CD8-positive, alpha-beta memory T cell (primary cell): ENCODE results near the gene KIF16B. TPM values are rescaled to one million over a fixed set of nuclear protein-coding genes. Genes with fewer than 3 reads are reported as not detected.

Experiments
- CTCF ChIA-PET: fragments of 350-600 bp; sonication (Branson Sonifier 250); formaldehyde crosslinking; loops from one replicate; lab custom pipeline; 2021; ENCODE audit warnings: antibody characterized with exemption; lab: Charles Lee
- POLR2A ChIA-PET: fragments of 350-600 bp; sonication (Branson Sonifier 250); formaldehyde crosslinking; loops from one replicate; lab custom pipeline; 2021; ENCODE audit warnings: antibody characterized with exemption; lab: Charles Lee
- DNase-seq, 5 donors: peaks; one replicate each; pipeline versions ENCODE4 v3.0.0 to v3.0.0-alpha.2; 2020 to 2022; ENCODE audit warnings: mixed read lengths in 1 of 5
- H3K27ac ChIP-seq: one replicate; pipeline ENCODE4 v1.7.0; 2013; ENCODE audit warnings: low read depth, mild to moderate bottlenecking, low read length, moderate library complexity
- H3K27me3 ChIP-seq: 2 replicates; pipeline ENCODE4 v1.7.0; 2013; ENCODE audit warnings: low read length, mild to moderate bottlenecking; ENCODE audit not compliant: insufficient read depth, poor library complexity, severe bottlenecking
- H3K36me3 ChIP-seq: 2 replicates; pipeline ENCODE4 v1.7.0; 2013; ENCODE audit warnings: mild to moderate bottlenecking, low read length, moderate library complexity; ENCODE audit not compliant: insufficient read depth
- H3K4me1 ChIP-seq: 2 replicates; pipeline ENCODE4 v1.7.0; 2013; ENCODE audit warnings: mild to moderate bottlenecking, low read length, moderate library complexity; ENCODE audit not compliant: insufficient read depth
- H3K4me3 ChIP-seq: 2 replicates; pipeline ENCODE4 v1.7.0; 2013; ENCODE audit warnings: mild to moderate bottlenecking, low read length
- H3K9me3 ChIP-seq: 2 replicates; pipeline ENCODE4 v1.7.0; 2013; ENCODE audit warnings: mild to moderate bottlenecking, low read length
- H3K27ac Mint-ChIP-seq, 8 donors: one replicate each; pipeline ENCODE4 v1.8.0; 2020 to 2021; ENCODE audit warnings: mixed read lengths in 8 of 8, mild to moderate bottlenecking in 6 of 8, inconsistent platforms in 3 of 8, moderate library complexity in 3 of 8
- H3K27me3 Mint-ChIP-seq, 2 donors: one replicate each; pipeline ENCODE4 v1.8.0; 2020 to 2021; ENCODE audit warnings: mixed read lengths in 2 of 2, mild to moderate bottlenecking in 1 of 2, moderate library complexity in 1 of 2
- H3K36me3 Mint-ChIP-seq, 3 donors: one replicate each; pipeline ENCODE4 v1.8.0; 2020 to 2021; ENCODE audit warnings: mixed read lengths in 3 of 3, inconsistent platforms in 1 of 3, mild to moderate bottlenecking in 1 of 3
- H3K4me1 Mint-ChIP-seq, 3 donors: one replicate each; pipeline ENCODE4 v1.8.0; 2020 to 2021; ENCODE audit warnings: mixed read lengths in 3 of 3, inconsistent platforms in 1 of 3, mild to moderate bottlenecking in 1 of 3
- H3K4me3 Mint-ChIP-seq, 7 donors: one replicate each; pipeline ENCODE4 v1.8.0; 2020 to 2021; ENCODE audit warnings: mixed read lengths in 7 of 7, mild to moderate bottlenecking in 6 of 7, moderate library complexity in 4 of 7, inconsistent platforms in 2 of 7
- H3K9me3 Mint-ChIP-seq, 5 donors: one replicate each; pipeline ENCODE4 v1.8.0; 2020 to 2022; ENCODE audit warnings: mixed read lengths in 5 of 5, mild to moderate bottlenecking in 3 of 5, moderate library complexity in 2 of 5, inconsistent platforms in 1 of 5
- polyA plus RNA-seq: library from polyadenylated mRNA; unstranded; fragments of 300-500 nt; fragmentation: Illumina TruSeq; gene quantifications from one replicate; pipeline ENCODE4 v1.2.3, GENCODE V29; 2021
- total RNA-seq, 2 experiments: library from RNA; stranded (reverse); gene quantifications; one replicate each; pipeline ENCODE4 v1.2.3, GENCODE V29; 2021

KIF16B gene
- total and polyA plus RNA-seq, 3 experiments from 2014 or later = 3.2 to 6.0 (median 3.4) TPM

DNA sequence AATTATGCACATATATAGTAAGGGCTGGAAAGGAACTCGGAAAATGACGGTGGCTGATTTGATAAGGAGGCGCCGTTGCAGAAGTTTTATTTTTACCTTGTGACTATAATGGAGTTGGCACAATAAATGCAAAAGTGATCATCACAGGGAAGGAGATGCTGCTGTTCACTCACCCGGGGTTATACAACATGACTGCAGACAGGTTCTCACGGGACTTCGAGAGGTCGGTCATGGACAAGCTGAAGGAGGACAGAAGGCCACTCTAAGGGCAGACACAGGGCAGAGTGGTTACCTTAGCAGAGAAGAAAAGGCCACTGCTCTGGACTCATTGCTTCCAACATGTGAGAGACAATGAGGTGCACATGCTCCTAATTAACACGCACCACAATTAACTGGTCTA lies 168.6 kb downstream of the KIF16B start:
- Histone ChIP-seq H3K4me3 (no peak overlapping the region), H3K36me3 (no peaks in the 10 kb centered on the region), H3K4me1 (no peaks in the 10 kb centered on the region), H3K9me3 (no peaks in the 10 kb centered on the region), H3K27ac (no peak overlapping the region), H3K27me3 (no peaks in the 10 kb centered on the region)
- no peak for DNase-seq
- H3K36me3 Mint-ChIP-seq = peaks cover 18 to 51% (median 23%) of the 10 kb centered on the region in 3 donors
- ChIA-PET CTCF (no interaction called here), POLR2A (no interaction called here)
- H3K4me1 Mint-ChIP-seq = no peaks in the 10 kb centered on the region
- no peak overlapping the region for H3K4me3 Mint-ChIP-seq
- H3K27ac Mint-ChIP-seq = no peak overlapping the region
- H3K27me3 Mint-ChIP-seq = no peaks in the 10 kb centered on the region
- H3K9me3 Mint-ChIP-seq = no peaks in the 10 kb centered on the region

- Mint-ChIP-seq H3K4me1 (no peaks in the 10 kb centered on the region), H3K27me3 (no peaks in the 10 kb centered on the region), H3K9me3 (no peaks in the 10 kb centered on the region), H3K27ac (no peak overlapping the region), H3K4me3 (no peak overlapping the region), H3K36me3 (peaks cover 22 to 48% (median 23%) of the 10 kb centered on the region in 3 donors)
- H3K9me3 ChIP-seq = no peaks in the 10 kb centered on the region
- no peaks in the 10 kb centered on the region for H3K36me3 ChIP-seq
- CTCF ChIA-PET = no interaction called here
- POLR2A ChIA-PET = no interaction called here
- H3K4me3 ChIP-seq = no peak overlapping the region
- no peaks in the 10 kb centered on the region for H3K4me1 ChIP-seq
- no peak for DNase-seq
- no peak overlapping the region for H3K27ac ChIP-seq
- H3K27me3 ChIP-seq = no peaks in the 10 kb centered on the region
Observed at GRCh38 chr20:16404171-16404570, 169.1 kb downstream of the KIF16B start.

DNA sequence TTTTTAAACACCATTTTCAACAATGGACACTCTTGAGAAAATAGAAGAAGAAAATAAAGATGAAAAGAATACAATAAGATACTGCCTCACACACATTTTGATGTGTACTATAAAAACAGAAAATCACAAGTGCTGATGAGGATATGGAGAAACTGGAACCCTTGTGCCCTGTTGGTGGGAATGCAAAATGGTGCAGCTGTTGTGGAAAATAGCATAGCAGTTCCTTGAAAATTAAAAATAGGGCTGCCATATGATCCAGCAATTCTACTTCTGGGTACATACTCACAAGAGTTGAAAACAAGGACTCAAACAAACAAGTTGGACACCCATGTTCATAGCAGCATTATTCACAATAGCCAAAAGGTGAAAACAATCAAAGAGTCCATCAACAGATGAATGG lies 173.0 kb downstream of the KIF16B start:
- peaks cover 13 to 32% (median 16%) of the 10 kb centered on the region in 3 donors for H3K36me3 Mint-ChIP-seq
- H3K4me3 Mint-ChIP-seq = no peak overlapping the region
- CTCF ChIA-PET = no interaction called here
- no peaks in the 10 kb centered on the region for H3K4me1 ChIP-seq
- H3K4me3 ChIP-seq = no peak overlapping the region
- DNase-seq = no peak
- H3K36me3 ChIP-seq = no peaks in the 10 kb centered on the region
- no peak overlapping the region for H3K27ac ChIP-seq
- no peaks in the 10 kb centered on the region for H3K27me3 ChIP-seq
- peaks cover 0 to 2% (median 0%) of the 10 kb centered on the region in 5 donors for H3K9me3 Mint-ChIP-seq
- H3K9me3 ChIP-seq = no peaks in the 10 kb centered on the region
- POLR2A ChIA-PET = no interaction called here
- peaks cover 0 to 1% of the 10 kb centered on the region in 2 donors for H3K27me3 Mint-ChIP-seq
- no peak overlapping the region for H3K27ac Mint-ChIP-seq
- H3K4me1 Mint-ChIP-seq = no peaks in the 10 kb centered on the region

DNA sequence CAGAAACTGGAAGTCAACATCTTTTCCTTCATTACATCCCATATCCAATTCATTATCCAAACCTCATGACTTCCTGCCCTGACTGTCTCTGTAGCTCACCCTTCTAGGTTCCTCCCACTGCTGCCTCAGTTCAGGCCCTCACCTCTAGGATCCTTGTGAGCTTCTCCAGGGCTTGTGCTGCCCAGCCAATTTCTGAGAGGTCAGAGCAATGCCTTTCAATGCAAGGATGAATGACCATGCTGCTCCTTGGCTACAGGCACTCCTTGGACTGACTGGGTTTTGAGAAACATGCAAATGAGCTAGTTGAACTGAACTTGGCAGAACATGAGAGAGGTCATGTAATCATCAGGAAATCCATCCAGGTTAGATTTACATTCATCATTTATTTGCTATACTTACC lies 173.4 kb downstream of the KIF16B start:
- no peaks in the 10 kb centered on the region for H3K27me3 ChIP-seq
- Mint-ChIP-seq H3K4me3 (no peak overlapping the region), H3K9me3 (peaks cover 0 to 2% (median 0%) of the 10 kb centered on the region in 5 donors), H3K27ac (peak overlapping the region in 1 of 8 donors; percentile 25), H3K27me3 (peaks cover 0 to 1% of the 10 kb centered on the region in 2 donors), H3K36me3 (peaks cover 11 to 32% (median 15%) of the 10 kb centered on the region in 3 donors), H3K4me1 (no peaks in the 10 kb centered on the region)
- no peak for DNase-seq
- H3K4me1 ChIP-seq = no peaks in the 10 kb centered on the region
- H3K36me3 ChIP-seq = no peaks in the 10 kb centered on the region
- no peak overlapping the region for H3K27ac ChIP-seq
- ChIA-PET CTCF (no interaction called here), POLR2A (no interaction called here)
- no peaks in the 10 kb centered on the region for H3K9me3 ChIP-seq
- no peak overlapping the region for H3K4me3 ChIP-seq

DNA sequence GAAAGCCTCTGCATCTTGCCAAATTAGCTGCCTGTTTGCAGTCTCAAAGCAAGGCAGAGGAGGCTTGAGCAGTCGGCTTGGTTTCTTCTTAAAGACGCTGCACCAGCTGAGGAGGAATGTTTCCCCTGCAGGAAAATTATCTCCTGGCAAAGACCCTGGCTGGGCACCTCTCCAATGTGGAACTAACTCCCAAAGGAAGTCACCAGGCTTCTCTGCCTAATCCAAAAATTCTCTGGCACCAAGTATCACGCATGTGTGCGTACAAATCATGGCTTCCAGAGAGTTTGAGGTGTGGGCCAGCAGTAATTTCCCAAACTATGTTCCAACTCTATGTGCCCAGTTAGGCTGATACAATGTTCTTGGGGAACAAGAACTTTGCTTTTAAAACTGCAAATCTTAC lies 176.2 kb downstream of the KIF16B start:
- Mint-ChIP-seq H3K4me1 (no peaks in the 10 kb centered on the region), H3K27me3 (peaks cover 0 to 1% of the 10 kb centered on the region in 2 donors)

DNA sequence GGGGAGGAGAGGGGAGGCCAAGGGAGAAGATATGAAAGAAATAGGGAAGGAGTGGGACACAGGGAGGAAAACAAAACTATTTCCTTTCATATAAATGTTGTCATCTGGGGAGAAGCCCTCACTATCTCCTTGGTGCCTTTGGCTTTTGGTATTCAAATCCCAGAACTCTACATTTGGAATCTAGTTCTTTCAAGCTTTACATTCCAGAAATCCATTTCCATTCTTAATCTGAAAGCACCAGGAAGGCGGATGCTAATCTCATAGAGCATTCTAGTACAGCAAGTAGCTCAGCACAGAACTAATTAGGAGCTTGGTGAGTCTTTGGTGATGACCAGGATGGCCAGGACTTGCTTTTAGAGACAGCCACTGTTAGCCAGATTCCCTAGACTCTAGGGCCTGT lies 177.9 kb downstream of the KIF16B start:
- Histone ChIP-seq H3K36me3 (no peaks in the 10 kb centered on the region), H3K4me1 (no peaks in the 10 kb centered on the region), H3K4me3 (no peak overlapping the region), H3K27ac (no peak overlapping the region), H3K27me3 (no peaks in the 10 kb centered on the region), H3K9me3 (no peaks in the 10 kb centered on the region)
- Mint-ChIP-seq H3K9me3 (peaks cover 0 to 3% (median 0%) of the 10 kb centered on the region in 5 donors), H3K4me1 (no peaks in the 10 kb centered on the region), H3K36me3 (peaks cover 9 to 31% (median 24%) of the 10 kb centered on the region in 3 donors), H3K27ac (no peak overlapping the region), H3K4me3 (no peak overlapping the region), H3K27me3 (peaks cover 0 to 1% of the 10 kb centered on the region in 2 donors)
- CTCF ChIA-PET = no interaction called here
- POLR2A ChIA-PET = no interaction called here
- no peak for DNase-seq

More for the DNA sequence above, 176.2 kb downstream of the KIF16B start:
- Mint-ChIP-seq H3K27ac (no peak overlapping the region), H3K9me3 (peaks cover 0 to 2% (median 0%) of the 10 kb centered on the region in 5 donors), H3K36me3 (peaks cover 4 to 23% (median 16%) of the 10 kb centered on the region in 3 donors), H3K4me3 (no peak overlapping the region)
- Histone ChIP-seq H3K4me3 (no peak overlapping the region), H3K27me3 (no peaks in the 10 kb centered on the region), H3K36me3 (no peaks in the 10 kb centered on the region), H3K27ac (no peak overlapping the region), H3K4me1 (no peaks in the 10 kb centered on the region), H3K9me3 (no peaks in the 10 kb centered on the region)
- DNase-seq = no peak
- ChIA-PET POLR2A (no interaction called here), CTCF (no interaction called here)

GRCh38 chr20:16394784-16395183 lies 178.5 kb downstream of the KIF16B start:
- POLR2A ChIA-PET = no interaction called here
- DNase-seq = no peak
- Mint-ChIP-seq H3K27me3 (peaks cover 0 to 1% of the 10 kb centered on the region in 2 donors), H3K36me3 (peaks cover 9 to 29% (median 22%) of the 10 kb centered on the region in 3 donors), H3K4me3 (no peak overlapping the region), H3K4me1 (no peaks in the 10 kb centered on the region), H3K27ac (no peak overlapping the region), H3K9me3 (peaks cover 0 to 3% (median 0%) of the 10 kb centered on the region in 5 donors)
- Histone ChIP-seq H3K27me3 (no peaks in the 10 kb centered on the region), H3K36me3 (no peaks in the 10 kb centered on the region), H3K4me3 (no peak overlapping the region), H3K4me1 (no peaks in the 10 kb centered on the region), H3K27ac (no peak overlapping the region), H3K9me3 (no peaks in the 10 kb centered on the region)
- CTCF ChIA-PET = no interaction called here

GRCh38 chr20:16393836-16394235 lies 179.4 kb downstream of the KIF16B start:
- H3K4me1 ChIP-seq = no peaks in the 10 kb centered on the region
- no peaks in the 10 kb centered on the region for H3K27me3 ChIP-seq
- ChIA-PET CTCF (no interaction called here), POLR2A (no interaction called here)
- peaks cover 0 to 3% (median 0%) of the 10 kb centered on the region in 5 donors for H3K9me3 Mint-ChIP-seq
- no peak overlapping the region for H3K4me3 ChIP-seq
- H3K27me3 Mint-ChIP-seq = peaks cover 0 to 1% of the 10 kb centered on the region in 2 donors
- no peak overlapping the region for H3K27ac Mint-ChIP-seq
- H3K9me3 ChIP-seq = no peaks in the 10 kb centered on the region
- H3K4me3 Mint-ChIP-seq = no peak overlapping the region
- no peak overlapping the region for H3K27ac ChIP-seq
- no peaks in the 10 kb centered on the region for H3K36me3 ChIP-seq
- DNase-seq = no peak
- H3K36me3 Mint-ChIP-seq = peaks cover 7 to 22% (median 19%) of the 10 kb centered on the region in 3 donors
- no peaks in the 10 kb centered on the region for H3K4me1 Mint-ChIP-seq
